A549 (cell line): ENCODE data around the gene ZNF749. TPM values are rescaled to one million over a fixed set of nuclear protein-coding genes. Genes with fewer than 3 reads are reported as not detected.

Experiments
- ATAC-seq, 2 experiments: fragments of 200-7000 bp in 1 of 2; fragments of >200 bp in 1 of 2; cut with Nextera tagmentation in 1 of 2; cut with Tn5 transposase in 1 of 2; 3 replicates each; pipeline versions ENCODE4 v1.8.0 to v1.9.1; 2018 to 2020; ENCODE audit warnings: mild to moderate bottlenecking in 1 of 2, moderate library complexity in 1 of 2
- CTCF ChIA-PET: fragments of 300-600 bp; sonication (Branson Sonifier 250); formaldehyde crosslinking; extraction: SDS; loops from one replicate; lab custom pipeline; 2021; ENCODE audit warnings: antibody characterized with exemption, inconsistent platforms; lab: Yijun Ruan, JAX
- POLR2A ChIA-PET: fragments of 350-600 bp; formaldehyde crosslinking; extraction: SDS; loops from one replicate; lab custom pipeline; 2021; ENCODE audit warnings: antibody characterized with exemption, inconsistent platforms; lab: Yijun Ruan, JAX
- DNase-seq, 2 experiments: peaks; one replicate each; pipeline versions ENCODE4 v3.0.0 to v3.0.0-alpha.2; 2011 to 2016; ENCODE audit warnings: low read depth in 1 of 2, low spot score in 1 of 2
- FAIRE-seq: peaks from 2 replicates; lab custom pipeline; 2011; peaks lifted over from hg19 to GRCh38; lab: Jason Lieb, UNC
- H3K27ac ChIP-seq, 2 experiments: fragments of >200 bp; sonication (Bioruptor Twin); formaldehyde crosslinking; 3 replicates each; pipeline ENCODE4 v1.5.1; 2016 to 2017
- H3K4me1 ChIP-seq: fragments of >200 bp; sonication (Bioruptor Twin); formaldehyde crosslinking; 3 replicates; pipeline ENCODE4 v1.6.1; 2016
- H3K4me2 ChIP-seq: fragments of >200 bp; sonication (Bioruptor Twin); formaldehyde crosslinking; 3 replicates; pipeline ENCODE4 v1.6.1; 2016
- H3K4me3 ChIP-seq: fragments of >200 bp; sonication (Bioruptor Twin); formaldehyde crosslinking; 3 replicates; pipeline ENCODE4 v1.5.1; 2016
- H3K9me3 ChIP-seq: fragments of >200 bp; sonication (Bioruptor Twin); formaldehyde crosslinking; 3 replicates; pipeline ENCODE4 v1.6.1; 2016
- CBX2 ChIP-seq: fragments of 200-600 bp; sonication (generic); IDR thresholded peaks from 2 replicates; pipeline ENCODE4 v1.6.1; 2016; ENCODE audit warnings: low read depth, mild to moderate bottlenecking, borderline replicate concordance
- CEBPB ChIP-seq, 2 experiments: fragments of >200 bp in 1 of 2; sonication (Bioruptor Twin) in 1 of 2; formaldehyde crosslinking in 1 of 2; IDR thresholded peaks; 2 replicates each; pipeline ENCODE4 v1.6.1; 2012 to 2016
- CHD2 ChIP-seq: fragments of 150-350 bp; IDR thresholded peaks from 2 replicates; pipeline ENCODE4 v1.6.1; 2014; ENCODE audit warnings: low read length; ENCODE audit not compliant: partially characterized antibody
- EP300 ChIP-seq, 2 experiments: fragments of >200 bp; sonication (Bioruptor Twin); formaldehyde crosslinking; IDR thresholded peaks; 2 replicates in 1 of 2; 3 replicates in 1 of 2; pipeline ENCODE4 v1.6.1; 2016 to 2017
- HDAC2 ChIP-seq: fragments of 200-600 bp; sonication (generic); IDR thresholded peaks from 2 replicates; pipeline ENCODE4 v1.6.1; 2016
- HEYL ChIP-seq: fragments of 250-450 bp; sonication (Bioruptor Pico); IDR thresholded peaks from 2 replicates; pipeline ENCODE4 v1.8.0; 2021; ENCODE audit warnings: mild to moderate bottlenecking, moderate library complexity
- HOXB13 ChIP-seq: fragments of 250-450 bp; sonication (Bioruptor Pico); IDR thresholded peaks from 2 replicates; pipeline ENCODE4 v1.5.0; 2020; ENCODE audit warnings: low read depth, mild to moderate bottlenecking, moderate library complexity
- HOXB5 ChIP-seq: fragments of 250-450 bp; sonication (Bioruptor Pico); IDR thresholded peaks from 2 replicates; pipeline ENCODE4 v1.5.0; 2020; ENCODE audit warnings: mild to moderate bottlenecking, moderate library complexity
- JUN ChIP-seq, 2 experiments: fragments of >200 bp; sonication (Bioruptor Twin); formaldehyde crosslinking; IDR thresholded peaks; 2 replicates in 1 of 2; 3 replicates in 1 of 2; pipeline ENCODE4 v1.6.1; 2016 to 2017
- KDM1A ChIP-seq: fragments of 200-600 bp; sonication (generic); IDR thresholded peaks from 2 replicates; pipeline ENCODE4 v1.6.1; 2016; ENCODE audit warnings: low read depth, mild to moderate bottlenecking
- MYC ChIP-seq: IDR thresholded peaks from 2 replicates; pipeline ENCODE4 v1.6.1; 2012; ENCODE audit warnings: mild to moderate bottlenecking, inconsistent platforms, low read length, improper control_type of control experiment, borderline replicate concordance
- POLR2AphosphoS2 ChIP-seq: conservative IDR thresholded peaks from 2 replicates; pipeline ENCODE4 v1.6.1; 2012; ENCODE audit warnings: low read length, improper control_type of control experiment, inconsistent platforms
- RAD21 ChIP-seq, 2 experiments: fragments of >200 bp in 1 of 2; sonication (Bioruptor Twin) in 1 of 2; formaldehyde crosslinking in 1 of 2; IDR thresholded peaks in 1 of 2; conservative IDR thresholded peaks in 1 of 2; 2 replicates in 1 of 2; 3 replicates in 1 of 2; pipeline ENCODE4 v1.6.1; 2012 to 2018; ENCODE audit warnings: inconsistent platforms in 1 of 2
- RCOR1 ChIP-seq: fragments of 150-350 bp; IDR thresholded peaks from 2 replicates; pipeline ENCODE4 v1.6.1; 2014; ENCODE audit warnings: antibody characterized with exemption, low read length, low read depth
- RNF2 ChIP-seq: fragments of 200-600 bp; sonication (generic); IDR thresholded peaks from 2 replicates; pipeline ENCODE4 v1.6.1; 2016; ENCODE audit warnings: low read depth, mild to moderate bottlenecking, antibody characterized with exemption, moderate library complexity, borderline replicate concordance
- SMC3 ChIP-seq: fragments of >200 bp; sonication (Bioruptor Twin); formaldehyde crosslinking; IDR thresholded peaks from 3 replicates; pipeline ENCODE4 v1.6.1; 2018; ENCODE audit warnings: inconsistent platforms
- TP53 ChIP-seq: fragments of 250-450 bp; sonication (Bioruptor Pico); IDR thresholded peaks from 2 replicates; pipeline ENCODE4 v1.5.0; 2021; ENCODE audit warnings: mild to moderate bottlenecking, moderate library complexity
- WGBS: methylation state at CpG from one replicate; pipeline ENCODE4 v1.1.6; 2017; ENCODE audit errors: missing lambda C conversion rate; 5-methylcytosine and 5-hydroxymethylcytosine counted together
- polyA plus RNA-seq, 4 experiments: library from polyadenylated mRNA; depleted of rRNA in 3 of 4; stranded (reverse); fragments of >200 nt; fragmentation: RNase III in 1 of 4; extraction: RNeasy Plus Mini Kit Qiagen cat#74134 plus additional on column Dnase treatment in 1 of 4; gene quantifications; 2 replicates in 3 of 4; 3 replicates in 1 of 4; pipeline ENCODE4 v1.2.3, GENCODE V29; 2011 to 2017
- TF ChIP-seq, protein P1 (sequence below): fragments of >200 bp; sonication (Bioruptor Twin); formaldehyde crosslinking; IDR thresholded peaks from 3 replicates; pipeline ENCODE4 v1.5.1; 2016
- TF ChIP-seq, protein P2 (sequence below): fragments of 250-450 bp; sonication (Bioruptor Pico); IDR thresholded peaks from 2 replicates; pipeline ENCODE4 v1.5.0; 2021; ENCODE audit warnings: mild to moderate bottlenecking, moderate library complexity, borderline replicate concordance
- TF ChIP-seq, protein P3 (sequence below): fragments of 150-350 bp; IDR thresholded peaks from 2 replicates; pipeline ENCODE4 v1.6.1; 2014; ENCODE audit warnings: low read depth, mild to moderate bottlenecking, low read length
- TF ChIP-seq, protein P4 (sequence below): IDR thresholded peaks from 2 replicates; pipeline ENCODE4 v1.6.1; 2012
- TF ChIP-seq, protein P5 (sequence below): IDR thresholded peaks from 2 replicates; pipeline ENCODE4 v1.6.1; 2012

Gene ZNF749
- polyA plus RNA-seq, 2 of the 4 experiments (the other 2 are of a cell fraction), result 12.4 to 25.2 TPM

DNA sequence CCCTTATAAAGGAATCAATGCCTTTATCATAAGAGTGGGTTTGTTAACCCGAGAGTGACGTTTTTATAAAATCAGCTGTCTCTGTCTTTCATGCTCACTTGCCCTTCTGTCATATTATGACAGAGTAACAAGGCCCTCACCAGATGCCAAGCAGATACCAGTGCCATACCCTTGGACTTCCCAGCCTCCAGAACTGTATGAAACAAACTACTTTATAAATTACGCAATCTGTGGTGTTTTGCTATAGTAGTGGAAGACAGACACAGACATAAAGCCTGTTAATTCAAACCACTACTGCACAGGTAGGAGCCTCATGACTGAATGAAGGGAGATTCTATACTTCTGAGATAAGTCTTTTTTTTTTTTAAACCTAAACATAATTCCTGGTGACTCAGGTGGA, 17.2 kb downstream of the ZNF749 start:
- CTCF ChIA-PET, result no interaction called here
- Histone ChIP-seq H3K4me1 (no peaks in the 10 kb centered on the region), H3K4me2 (no peak overlapping the region), H3K4me3 (no peak overlapping the region), H3K9me3 (peaks cover 79% of the 10 kb centered on the region), H3K27ac (no peak overlapping the region)
- DNase-seq, result no peak
- 72% methylated on average over 3 of the region's 3 CpGs for WGBS
- POLR2A ChIA-PET, result no interaction called here
- no peak for FAIRE-seq
- no peak for TF ChIP-seq TP53 (CRISPR knock-in tag)
- TF ChIP-seq CHD2, result no peak
- no peak for TF ChIP-seq KDM1A
- TF ChIP-seq CEBPB (IDR thresholded peaks at IDR 0.05), result peak in 1 of 2 experiments; percentile 78; a peak in 3 of 4 replicates
- no peak for ATAC-seq

DNA sequence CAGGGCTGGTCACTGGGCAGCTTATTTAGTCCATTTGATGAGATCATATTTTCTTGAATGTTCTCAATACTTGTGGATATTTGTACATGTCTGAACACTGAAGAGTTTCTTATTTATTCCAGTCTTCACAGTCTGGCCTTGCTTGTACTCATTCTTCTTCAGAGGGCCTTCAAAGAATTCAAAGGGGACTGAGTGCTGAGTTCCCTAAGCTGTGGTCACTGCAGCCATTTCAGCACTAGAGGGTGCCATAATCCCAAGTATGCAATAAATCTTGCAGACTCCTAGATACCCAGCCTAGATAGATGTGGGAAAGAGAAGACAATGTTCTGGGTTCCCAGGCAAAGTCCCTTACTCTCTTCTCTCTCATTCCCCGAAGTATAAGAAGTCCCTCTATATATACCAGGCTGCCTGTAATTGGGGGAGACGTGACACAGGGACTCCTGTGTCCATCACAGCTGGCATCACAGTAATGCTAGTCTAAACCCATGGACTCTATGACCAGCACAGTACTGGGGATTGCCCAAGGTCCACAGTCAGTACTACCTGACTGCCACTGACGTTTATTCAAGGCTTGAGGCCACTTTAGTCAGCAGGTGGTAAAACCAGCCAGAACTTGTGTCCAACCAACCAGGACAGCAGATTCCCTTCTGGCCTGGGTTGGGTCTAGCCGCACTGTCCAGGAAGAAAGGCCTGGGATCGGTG, 30.7 kb downstream of the ZNF749 start:
- H3K4me3 ChIP-seq, result no peak overlapping the region
- H3K27ac ChIP-seq, result no peak overlapping the region
- ATAC-seq (peak in 1 of 2 experiments; percentile 84; a peak in 3 of 6 replicates), FAIRE-seq (no peak), DNase-seq (peak; percentile 28 to 73)
- 41% methylated on average over 5 of the region's 5 CpGs for WGBS
- no peaks in the 10 kb centered on the region for H3K4me1 ChIP-seq
- H3K9me3 ChIP-seq, result peaks cover 81% of the 10 kb centered on the region
- H3K4me2 ChIP-seq, result no peak overlapping the region
- POLR2A ChIA-PET, result no interaction called here
- peak; percentile 26 to 77; a peak in 3 of 5 replicates for TF ChIP-seq RAD21 (conservative IDR thresholded peaks at IDR 0.05 in 1 of 2, IDR thresholded peaks at IDR 0.05 in 1 of 2)
- TF ChIP-seq POLR2AphosphoS2, result no peak
- no peak for TF ChIP-seq RNF2
- TF ChIP-seq, protein P1, sequence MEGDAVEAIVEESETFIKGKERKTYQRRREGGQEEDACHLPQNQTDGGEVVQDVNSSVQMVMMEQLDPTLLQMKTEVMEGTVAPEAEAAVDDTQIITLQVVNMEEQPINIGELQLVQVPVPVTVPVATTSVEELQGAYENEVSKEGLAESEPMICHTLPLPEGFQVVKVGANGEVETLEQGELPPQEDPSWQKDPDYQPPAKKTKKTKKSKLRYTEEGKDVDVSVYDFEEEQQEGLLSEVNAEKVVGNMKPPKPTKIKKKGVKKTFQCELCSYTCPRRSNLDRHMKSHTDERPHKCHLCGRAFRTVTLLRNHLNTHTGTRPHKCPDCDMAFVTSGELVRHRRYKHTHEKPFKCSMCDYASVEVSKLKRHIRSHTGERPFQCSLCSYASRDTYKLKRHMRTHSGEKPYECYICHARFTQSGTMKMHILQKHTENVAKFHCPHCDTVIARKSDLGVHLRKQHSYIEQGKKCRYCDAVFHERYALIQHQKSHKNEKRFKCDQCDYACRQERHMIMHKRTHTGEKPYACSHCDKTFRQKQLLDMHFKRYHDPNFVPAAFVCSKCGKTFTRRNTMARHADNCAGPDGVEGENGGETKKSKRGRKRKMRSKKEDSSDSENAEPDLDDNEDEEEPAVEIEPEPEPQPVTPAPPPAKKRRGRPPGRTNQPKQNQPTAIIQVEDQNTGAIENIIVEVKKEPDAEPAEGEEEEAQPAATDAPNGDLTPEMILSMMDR, result peak; percentile 0; the same call in 1 of the 3 replicates
- no peak for TF ChIP-seq HDAC2
- TF ChIP-seq CHD2, result no peak
- CTCF ChIA-PET, result no interaction called here

DNA sequence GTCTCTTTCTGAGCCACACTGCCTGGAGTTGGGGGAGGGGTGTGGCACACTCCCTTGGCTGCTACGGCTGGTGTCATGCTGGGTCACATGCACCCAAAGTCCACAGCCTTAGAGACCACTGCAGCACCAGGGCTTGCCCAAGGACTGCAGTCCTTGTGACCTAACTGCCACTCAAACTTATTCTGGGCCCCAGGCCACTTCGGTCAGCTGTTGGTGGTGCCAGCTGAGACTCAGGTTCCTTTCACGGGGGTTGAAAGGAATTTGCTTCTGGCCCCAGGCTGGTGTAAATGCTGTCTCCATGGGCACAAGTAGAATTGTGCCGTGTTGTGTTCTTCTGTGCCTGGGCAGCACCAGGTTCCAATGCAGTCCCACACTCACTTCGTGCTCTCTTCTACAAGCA, 31.4 kb downstream of the ZNF749 start:
- WGBS, result 51% methylated on average over 5 of the region's 5 CpGs
- no peaks in the 10 kb centered on the region for H3K4me1 ChIP-seq
- ChIA-PET POLR2A (no interaction called here), CTCF (no interaction called here)
- DNase-seq (no peak), ATAC-seq (no peak), FAIRE-seq (no peak)
- H3K4me2 ChIP-seq, result no peak overlapping the region
- peaks cover 81% of the 10 kb centered on the region for H3K9me3 ChIP-seq
- H3K27ac ChIP-seq, result no peak overlapping the region
- no peak overlapping the region for H3K4me3 ChIP-seq
- TF ChIP-seq, protein P2, sequence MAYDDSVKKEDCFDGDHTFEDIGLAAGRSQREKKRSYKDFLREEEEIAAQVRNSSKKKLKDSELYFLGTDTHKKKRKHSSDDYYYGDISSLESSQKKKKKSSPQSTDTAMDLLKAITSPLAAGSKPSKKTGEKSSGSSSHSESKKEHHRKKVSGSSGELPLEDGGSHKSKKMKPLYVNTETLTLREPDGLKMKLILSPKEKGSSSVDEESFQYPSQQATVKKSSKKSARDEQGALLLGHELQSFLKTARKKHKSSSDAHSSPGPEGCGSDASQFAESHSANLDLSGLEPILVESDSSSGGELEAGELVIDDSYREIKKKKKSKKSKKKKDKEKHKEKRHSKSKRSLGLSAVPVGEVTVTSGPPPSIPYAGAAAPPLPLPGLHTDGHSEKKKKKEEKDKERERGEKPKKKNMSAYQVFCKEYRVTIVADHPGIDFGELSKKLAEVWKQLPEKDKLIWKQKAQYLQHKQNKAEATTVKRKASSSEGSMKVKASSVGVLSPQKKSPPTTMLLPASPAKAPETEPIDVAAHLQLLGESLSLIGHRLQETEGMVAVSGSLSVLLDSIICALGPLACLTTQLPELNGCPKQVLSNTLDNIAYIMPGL, result no peak
- TF ChIP-seq CBX2 (no peak), HOXB5 (CRISPR knock-in tag) (no peak), MYC (no peak), HOXB13 (no peak), CHD2 (no peak), SMC3 (no peak), JUN (IDR thresholded peaks at IDR 0.05) (no peak), EP300 (IDR thresholded peaks at IDR 0.05) (no peak), RCOR1 (no peak), HEYL (CRISPR knock-in tag) (no peak), POLR2AphosphoS2 (no peak), HDAC2 (no peak)
- TF ChIP-seq, protein P1, result no peak
- TF ChIP-seq, protein P3, sequence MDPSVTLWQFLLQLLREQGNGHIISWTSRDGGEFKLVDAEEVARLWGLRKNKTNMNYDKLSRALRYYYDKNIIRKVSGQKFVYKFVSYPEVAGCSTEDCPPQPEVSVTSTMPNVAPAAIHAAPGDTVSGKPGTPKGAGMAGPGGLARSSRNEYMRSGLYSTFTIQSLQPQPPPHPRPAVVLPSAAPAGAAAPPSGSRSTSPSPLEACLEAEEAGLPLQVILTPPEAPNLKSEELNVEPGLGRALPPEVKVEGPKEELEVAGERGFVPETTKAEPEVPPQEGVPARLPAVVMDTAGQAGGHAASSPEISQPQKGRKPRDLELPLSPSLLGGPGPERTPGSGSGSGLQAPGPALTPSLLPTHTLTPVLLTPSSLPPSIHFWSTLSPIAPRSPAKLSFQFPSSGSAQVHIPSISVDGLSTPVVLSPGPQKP, result no peak
- TF ChIP-seq, protein P4, sequence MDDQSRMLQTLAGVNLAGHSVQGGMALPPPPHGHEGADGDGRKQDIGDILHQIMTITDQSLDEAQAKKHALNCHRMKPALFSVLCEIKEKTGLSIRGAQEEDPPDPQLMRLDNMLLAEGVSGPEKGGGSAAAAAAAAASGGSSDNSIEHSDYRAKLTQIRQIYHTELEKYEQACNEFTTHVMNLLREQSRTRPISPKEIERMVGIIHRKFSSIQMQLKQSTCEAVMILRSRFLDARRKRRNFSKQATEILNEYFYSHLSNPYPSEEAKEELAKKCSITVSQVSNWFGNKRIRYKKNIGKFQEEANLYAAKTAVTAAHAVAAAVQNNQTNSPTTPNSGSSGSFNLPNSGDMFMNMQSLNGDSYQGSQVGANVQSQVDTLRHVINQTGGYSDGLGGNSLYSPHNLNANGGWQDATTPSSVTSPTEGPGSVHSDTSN, result no peak
- TF ChIP-seq, protein P5, sequence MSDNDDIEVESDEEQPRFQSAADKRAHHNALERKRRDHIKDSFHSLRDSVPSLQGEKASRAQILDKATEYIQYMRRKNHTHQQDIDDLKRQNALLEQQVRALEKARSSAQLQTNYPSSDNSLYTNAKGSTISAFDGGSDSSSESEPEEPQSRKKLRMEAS, result no peak
- TF ChIP-seq, all 56 proteins: peak for 0
